Left hindlimb (tissue), 1 donor: ENCODE data around the gene DOK4.
"Not testable (repeated sequence)": the region's sequence is repeated elsewhere in the genome, so short reads cannot be mapped to it uniquely, and the experiment has no call there.

Experiments
- DNase-seq: peaks from one replicate; pipeline ENCODE4 v3.0.0-alpha.2; 2018

The DOK4 gene

GRCh38 chr16:57500578-57501111 lies 14.4 kb upstream of the DOK4 start:
- DNase-seq, result no peak

DNA sequence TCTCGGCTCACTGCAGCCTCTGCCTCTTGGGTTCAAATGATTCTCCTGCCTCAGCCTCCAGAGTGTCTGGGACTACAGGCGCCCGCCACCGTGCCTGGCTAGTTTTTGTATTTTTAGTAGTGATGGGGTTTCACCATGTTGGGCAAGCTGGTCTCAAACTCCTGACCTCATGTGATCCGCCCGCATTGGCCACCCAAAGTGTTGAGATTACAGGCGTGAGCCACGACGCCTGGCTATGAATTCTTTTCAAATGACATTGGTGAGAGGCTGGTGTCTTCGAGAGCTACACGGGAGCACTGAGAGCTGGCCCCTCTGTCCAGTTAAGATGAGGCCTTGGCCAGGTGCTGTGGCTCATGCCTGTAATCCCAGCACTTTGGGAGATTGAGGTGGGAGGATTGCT lies 13.6 kb upstream of the DOK4 start:
- DNase-seq, result not testable (repeated sequence)

DNA sequence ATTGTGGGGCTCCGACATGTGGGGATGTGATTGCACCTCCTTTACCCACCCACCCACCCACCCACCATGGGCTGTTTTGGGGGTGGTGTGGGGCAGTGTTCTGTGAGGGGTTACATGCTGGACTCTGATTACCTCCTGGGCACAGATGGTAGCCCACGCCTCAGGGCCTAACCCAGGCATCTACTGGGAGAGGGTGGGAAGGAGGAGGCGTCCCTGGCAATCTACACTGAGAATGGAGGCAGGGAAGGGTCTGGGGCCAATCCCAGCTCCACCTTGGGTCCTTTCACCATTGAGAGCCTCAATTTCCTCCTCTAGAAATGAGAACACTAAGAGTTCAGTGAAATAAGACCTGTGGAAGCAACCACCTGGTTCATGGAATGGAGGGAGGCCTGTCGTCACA lies 11.7 kb upstream of the DOK4 start:
- DNase-seq, result no peak

GRCh38 chr16:57497121-57497520 lies 10.8 kb upstream of the DOK4 start:
- no peak for DNase-seq

DNA sequence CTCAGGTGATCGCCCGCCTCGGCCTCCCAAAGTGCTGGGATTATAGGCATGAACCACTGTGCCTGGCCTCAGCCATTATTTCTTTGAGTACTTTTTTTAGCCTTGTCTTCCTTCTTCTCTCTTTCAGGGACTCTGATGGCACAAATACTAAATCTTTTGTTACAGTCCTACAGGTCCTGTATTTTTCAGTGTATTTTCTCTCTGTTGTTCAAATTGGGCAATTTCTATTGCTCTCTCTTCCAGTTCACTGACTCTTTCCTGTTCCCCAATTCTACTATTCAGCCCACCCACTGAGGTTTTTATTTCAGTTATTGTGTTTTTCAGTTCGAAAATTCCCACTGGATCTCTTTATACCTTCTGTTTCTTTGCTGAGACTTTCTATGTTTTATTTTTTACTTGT lies 7.5 kb upstream of the DOK4 start:
- no peak for DNase-seq

- no peak for DNase-seq
Observed at GRCh38 chr16:57489229-57489628, 2.9 kb upstream of the DOK4 start.

DNA sequence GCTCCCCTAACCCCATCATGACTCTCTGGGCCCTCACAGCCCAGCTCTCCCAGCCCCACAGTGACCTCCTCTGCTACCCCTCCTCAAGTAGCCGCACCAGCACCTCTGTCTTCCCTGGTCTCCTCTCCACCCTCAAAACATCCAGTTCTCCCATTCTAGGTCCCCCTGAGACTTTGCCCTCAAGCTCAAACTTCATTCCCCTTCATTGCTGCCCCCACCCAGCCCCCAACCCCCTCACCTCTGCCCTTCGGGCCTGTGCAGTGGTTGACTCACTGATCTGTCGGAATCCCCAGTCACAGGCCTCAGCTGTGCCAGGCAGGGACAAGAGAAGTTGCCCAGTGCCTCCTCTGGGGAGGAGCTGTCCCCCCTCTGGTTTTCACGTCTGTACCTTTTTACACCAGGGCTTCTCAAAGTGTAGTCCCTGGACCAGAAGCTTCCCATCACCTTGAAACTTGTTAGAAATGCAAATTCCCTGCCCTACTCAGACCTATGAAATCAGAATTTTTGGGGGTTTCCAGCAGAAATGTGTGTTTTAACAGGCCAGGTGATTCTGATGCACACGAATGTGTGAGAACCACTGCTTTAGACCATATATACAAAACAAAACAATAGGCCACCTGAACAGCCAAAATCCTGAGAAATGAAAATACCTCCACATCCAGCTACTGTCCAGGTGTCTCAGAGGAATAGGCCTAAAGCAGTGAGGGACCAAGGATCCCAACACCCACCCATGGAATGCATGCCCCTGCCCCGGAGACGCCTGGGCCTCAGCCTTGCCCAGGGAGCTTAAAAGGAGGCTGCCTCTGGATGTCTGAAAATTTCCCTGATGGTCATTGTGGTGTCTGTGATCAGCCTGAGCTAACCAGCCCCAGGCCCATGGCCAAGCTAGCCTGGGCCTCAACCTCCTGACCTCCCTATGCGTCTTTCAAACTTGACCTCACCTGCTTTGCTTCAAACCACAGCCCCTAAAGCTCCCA lies 853 bp upstream of the DOK4 start:
- DNase-seq, result no peak

DNA sequence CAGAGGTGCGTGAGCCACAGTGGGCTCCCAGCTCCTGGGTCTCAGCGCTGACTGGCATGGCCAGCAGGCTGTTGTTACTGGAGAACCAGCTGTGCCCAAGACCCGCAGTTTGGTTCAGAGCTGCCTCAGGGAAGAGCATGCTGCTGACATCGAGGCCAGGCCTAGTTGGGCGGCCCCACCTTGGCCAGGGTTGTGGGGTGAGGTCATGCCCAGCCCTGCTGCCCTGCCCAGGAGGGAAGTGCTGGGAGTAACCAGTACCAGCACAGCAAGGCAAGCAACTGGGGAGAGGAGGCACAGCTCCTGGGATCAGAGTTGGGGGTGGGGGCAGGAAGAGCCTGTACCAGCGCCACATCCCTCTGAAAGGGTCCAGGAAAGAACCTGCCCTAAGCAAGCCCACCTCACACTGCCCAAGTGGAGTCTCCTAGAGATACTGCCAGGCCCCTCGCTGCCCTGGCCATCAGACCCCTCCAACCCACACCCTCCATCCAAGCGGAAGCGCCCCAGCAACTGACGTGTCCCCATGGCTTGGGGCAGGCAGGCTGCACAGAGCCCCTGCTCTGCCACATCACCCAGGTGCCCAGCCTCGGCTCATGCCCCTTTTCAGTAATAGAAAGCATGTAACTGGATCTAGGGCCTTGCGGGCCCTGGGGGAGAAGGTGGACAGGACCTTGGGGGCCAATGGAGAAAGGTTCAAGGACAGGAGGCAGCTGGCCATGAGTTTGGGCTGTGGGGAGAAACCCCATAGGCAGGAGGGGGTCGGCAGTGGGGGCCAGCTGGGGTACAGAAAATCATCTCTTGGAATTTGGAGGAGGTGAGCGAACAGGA lies 990 bp downstream of the DOK4 start:
- DNase-seq, result no peak

DNA sequence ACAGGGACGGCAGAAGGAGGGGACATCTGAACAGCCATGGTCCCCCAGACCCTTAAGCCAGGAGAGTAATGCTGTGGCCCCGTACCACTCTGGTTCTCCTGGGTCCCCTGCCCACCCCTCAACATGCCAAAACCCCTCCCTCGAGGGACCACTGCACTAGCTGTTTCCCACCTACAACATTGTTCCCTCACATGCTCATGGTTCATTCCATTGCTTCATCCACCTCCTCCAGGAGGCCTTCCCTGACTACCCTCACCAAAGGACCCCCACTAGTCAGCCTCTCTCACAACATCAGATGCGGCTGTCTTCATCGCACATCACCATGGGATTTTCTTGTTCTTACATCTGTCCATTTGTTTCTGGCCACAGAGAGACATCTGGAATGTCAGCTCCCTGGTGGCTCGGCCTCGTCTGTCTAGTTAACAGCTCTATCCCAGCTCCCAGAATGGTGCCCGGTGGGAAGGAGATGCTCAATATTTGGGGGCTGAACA lies 1.7 kb downstream of the DOK4 start:
- DNase-seq, result no peak

DNA sequence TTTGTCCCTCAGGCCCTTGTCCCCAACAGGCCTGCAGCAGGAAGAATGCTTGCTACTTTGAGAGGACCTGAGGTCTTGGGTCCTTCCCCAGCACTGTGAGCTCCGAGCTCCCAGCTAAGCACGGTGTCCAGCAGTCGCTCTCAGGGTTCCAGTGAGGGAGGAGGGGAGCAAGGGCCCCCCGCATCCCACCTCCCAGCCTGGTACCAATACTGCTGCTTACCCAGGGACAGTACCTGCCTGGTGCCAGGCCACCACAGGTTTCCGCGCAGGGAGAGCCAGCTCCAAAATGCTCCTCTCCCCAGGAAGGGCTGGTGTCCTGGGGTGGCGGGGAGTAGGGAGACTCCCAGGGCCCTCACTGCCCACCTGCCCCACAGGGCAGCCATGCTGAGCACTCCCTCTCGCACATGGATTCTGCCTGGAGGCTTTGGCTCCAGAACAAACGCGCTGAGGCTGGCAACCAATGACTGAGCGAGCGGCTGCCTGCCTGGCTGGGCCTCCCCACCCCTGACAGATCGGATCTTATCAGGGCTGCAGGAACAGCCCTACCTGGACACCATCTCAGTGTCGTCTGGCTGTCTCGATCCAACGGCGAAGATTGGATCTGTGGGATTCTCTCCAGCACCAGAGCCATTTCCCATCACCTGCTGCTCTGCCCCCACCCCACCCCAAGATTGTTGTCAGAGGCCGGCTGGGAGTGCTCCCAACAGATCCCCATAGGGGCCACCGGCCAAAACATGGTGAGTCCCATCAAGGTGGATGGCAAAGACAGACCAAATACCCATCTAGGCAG lies 2.4 kb downstream of the DOK4 start:
- no peak for DNase-seq

DNA sequence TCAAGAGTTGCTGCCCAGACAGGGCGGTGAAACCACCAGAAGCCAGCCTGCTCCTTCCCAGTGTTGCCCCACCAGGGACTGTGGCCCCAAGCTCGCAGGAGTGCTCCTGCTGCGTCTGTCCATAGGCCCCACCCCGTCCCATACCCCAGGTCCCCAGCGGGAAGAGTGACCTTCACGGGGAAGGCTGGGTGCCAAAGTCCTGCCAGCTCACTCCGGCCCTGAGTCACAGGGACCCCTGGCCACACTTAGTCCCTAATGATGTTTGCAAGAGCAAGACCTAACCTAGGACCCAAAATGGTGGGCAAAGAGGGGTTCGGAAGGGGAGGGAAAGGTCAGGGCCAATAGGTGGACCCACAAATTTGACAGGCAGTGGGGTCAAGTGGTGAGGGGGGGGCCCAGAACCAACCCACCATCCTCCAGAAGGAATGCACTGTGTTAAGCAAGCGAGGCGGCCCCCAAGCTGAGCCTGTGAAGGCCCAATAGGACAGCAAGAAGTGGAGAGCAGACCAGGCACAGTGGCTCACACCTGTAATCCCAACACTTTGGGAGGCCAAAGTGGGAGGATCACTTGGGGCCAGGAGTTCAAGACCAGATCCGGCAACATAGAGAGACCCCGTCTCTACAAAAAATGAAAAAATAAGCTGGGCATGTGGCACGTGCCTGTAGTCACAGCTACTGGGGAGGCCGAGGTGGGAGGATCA lies 3.3 kb downstream of the DOK4 start:
- DNase-seq, result no peak

DNA sequence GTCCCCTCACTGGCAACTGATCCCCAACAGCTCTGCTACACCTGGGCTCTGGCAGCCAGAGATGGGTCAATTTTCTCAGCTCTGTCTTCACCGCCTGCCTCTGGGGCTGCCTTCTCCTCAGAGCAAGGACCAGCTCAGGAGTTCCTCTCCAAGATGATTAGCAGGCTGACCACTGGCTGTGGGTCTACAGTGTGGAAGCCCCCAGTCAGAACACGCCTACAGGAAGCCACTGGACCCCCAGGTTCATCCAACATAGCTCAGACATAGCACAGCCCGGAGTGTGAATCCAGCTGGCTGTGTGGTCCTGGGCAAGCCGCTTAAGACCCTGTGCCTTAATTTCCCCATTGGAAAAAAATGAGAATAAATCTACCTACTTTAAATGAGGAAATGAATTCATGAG lies 4.9 kb downstream of the DOK4 start:
- DNase-seq, result no peak

DNA sequence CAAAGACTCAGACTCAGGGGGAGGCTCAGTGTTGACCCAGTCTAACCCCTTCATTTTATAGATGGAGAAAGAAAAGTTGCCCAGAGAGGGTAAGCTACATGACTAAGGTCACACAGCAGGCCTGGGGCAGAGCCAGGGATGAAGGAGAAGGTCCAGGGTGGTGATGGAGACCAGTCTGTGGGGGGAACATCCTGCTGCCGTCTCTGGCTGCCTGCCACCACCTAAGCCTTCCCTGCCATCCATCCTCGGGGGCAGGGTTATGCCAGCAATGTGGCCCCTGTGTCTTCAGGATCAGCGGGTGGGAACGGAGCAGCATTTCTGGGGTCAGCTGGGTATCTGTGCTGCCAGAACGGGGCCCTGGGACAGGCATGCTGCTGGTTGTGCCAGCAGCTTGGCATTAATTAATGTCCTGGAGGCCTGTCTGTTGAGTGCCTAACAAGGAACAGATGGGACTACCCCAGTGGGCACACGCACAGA lies 5.5 kb downstream of the DOK4 start:
- DNase-seq, result no peak

GRCh38 chr16:57479976-57480753 lies 6.1 kb downstream of the DOK4 start:
- DNase-seq, result no peak

DNA sequence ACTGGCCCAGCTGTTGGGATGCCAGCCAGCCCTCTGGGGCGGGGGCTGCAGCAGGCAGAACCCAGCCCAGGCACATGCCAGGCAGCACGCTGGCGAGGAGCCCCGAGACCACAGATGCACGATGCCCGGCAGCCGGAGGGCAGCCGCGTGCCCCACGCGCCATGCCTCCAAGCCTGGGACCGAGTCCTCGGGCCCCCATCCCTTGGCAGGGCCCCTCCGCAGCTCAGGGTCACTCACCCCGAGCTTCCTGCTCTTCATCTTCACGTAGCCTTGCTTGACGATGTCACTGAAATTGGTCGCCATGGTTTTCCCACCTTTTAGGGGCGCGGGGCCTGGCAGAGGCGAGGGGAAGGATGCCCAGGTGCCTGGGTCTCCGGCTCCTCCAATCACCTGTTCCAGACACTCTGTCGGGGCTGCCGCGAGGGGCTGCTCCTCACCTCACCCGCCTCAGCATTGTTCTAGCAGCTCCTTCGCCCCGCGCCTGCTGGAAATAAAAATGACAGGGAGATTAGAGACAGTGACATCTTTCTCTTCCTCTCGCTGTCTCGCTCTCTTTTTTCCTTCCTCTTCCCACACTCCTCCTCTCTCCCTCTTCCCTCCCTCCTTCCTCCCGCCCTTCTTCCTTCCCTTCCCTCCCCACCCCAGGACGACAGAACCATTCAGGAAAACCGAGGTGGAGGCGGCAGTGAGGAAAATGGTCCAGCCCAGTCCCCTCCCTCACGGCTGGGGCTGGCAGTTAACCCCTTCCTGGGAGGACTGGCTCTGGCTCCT lies 6.9 kb downstream of the DOK4 start:
- peak; percentile 81 for DNase-seq

DNA sequence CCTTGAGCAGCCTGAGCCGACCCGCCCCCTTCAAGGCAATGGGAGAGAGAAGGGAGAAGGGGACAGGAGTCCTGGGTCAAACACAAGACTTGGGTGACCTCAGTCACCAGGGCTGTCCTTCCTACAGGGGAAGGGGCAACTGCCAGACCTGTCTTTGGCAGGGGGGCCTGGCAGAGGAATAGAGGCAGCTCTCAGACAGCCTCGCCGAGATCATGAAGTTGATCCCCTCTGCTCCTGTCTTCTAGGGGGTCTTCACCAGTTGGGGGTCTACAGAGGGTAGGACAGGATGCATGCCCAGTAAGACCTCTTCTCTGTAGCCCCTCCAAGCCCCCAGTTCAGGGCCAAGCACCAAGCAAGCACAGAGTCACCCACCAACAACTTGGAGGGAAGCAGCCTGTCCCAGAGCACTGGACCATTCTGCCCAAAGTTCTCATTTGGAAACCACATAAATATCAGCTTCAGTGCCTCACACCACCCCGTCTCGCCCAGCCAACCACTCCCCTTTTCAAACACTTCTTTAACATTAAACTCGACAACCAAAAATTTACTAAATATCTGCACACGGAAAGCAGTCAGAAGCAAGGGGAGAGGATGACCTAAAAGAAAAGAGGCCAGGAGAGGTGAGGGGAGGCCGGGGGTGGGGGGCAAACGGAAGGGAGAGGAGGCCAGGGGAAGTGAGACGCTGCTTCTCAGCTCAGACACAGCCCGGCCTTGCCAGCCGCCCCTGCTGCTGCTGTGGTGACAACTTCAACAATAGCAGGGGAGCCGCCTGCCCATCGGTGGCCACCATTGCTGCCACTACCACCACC lies 7.7 kb downstream of the DOK4 start:
- DNase-seq, result no peak

GRCh38 chr16:57477531-57478202 lies 8.6 kb downstream of the DOK4 start:
- DNase-seq, result no peak

DNA sequence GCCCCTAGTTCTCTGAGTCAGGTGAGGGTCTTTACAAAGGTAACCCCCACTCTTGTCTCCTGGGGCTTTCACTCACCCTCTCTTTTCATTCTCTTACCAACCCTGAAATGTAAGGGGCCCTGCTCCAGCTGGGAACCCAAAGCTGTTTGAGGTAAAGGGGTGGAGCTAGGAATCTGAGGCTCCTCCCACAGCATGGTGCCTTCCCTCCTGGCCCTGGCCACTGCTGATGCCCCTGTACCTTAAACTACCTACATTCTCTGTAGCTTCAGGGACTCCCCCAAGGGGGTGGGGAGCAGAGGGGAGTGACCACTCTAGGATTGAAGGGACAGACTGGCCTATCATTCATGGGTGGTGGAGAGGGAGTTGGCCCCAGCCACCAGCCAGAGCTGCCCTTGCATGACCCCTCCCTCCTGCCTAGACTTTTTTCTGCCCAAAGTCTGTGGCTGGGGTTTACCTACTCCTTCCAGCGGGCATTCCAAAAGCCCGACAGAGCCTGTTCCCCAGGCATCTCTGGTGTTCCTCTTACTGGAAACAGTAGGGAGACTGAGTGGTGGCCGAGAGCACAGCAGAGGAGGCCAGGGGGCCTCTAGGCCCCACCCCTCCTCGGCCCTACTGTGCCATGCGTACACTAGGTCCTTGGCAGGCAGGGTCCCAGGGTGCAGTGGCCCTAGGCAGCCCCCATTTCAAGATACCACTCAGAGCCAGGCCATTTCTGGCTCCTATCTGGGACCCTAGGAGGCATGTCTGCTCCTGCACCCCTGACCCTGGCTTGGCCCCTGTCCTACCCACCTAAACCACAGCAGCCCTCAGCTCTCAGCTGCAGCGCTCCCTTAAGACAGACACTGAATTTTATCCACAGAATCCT lies 9.5 kb downstream of the DOK4 start:
- no peak for DNase-seq
